SK-N-SH treated with all-trans-retinoic acid at 6 μM for 48 hours (cell line): ENCODE results near the gene KHK.

Source experiments
- ATAC-seq: fragments of 200-7000 bp; cut with Tn5 transposase; 3 replicates; pipeline ENCODE4 v1.9.1; 2020; ENCODE audit warnings: mild to moderate bottlenecking, moderate library complexity
- ARNTL ChIP-seq: fragments of 450-650 bp; formaldehyde crosslinking; IDR thresholded peaks from 2 replicates; pipeline ENCODE4 v1.5.0; 2020; ENCODE audit warnings: low read depth, mild to moderate bottlenecking, moderate library complexity, borderline replicate concordance
- BACH2 ChIP-seq: fragments of 250-450 bp; sonication (Bioruptor Pico); IDR thresholded peaks from 2 replicates; pipeline ENCODE4 v1.9.0; 2021; ENCODE audit warnings: mild to moderate bottlenecking, borderline replicate concordance
- CREB5 ChIP-seq: fragments of 250-450 bp; sonication (Bioruptor Pico); IDR thresholded peaks from 2 replicates; pipeline ENCODE4 v1.5.1; 2020; ENCODE audit warnings: low read depth, mild to moderate bottlenecking, moderate library complexity
- CSRNP3 ChIP-seq: fragments of 250-450 bp; sonication (Bioruptor Pico); IDR thresholded peaks from 2 replicates; pipeline ENCODE4 v1.5.1; 2021; ENCODE audit warnings: mild to moderate bottlenecking, moderate library complexity
- ESRRG ChIP-seq: fragments of 250-450 bp; sonication (Bioruptor Pico); IDR thresholded peaks from 2 replicates; pipeline ENCODE4 v1.6.1; 2021; ENCODE audit warnings: mild to moderate bottlenecking
- GLIS3 ChIP-seq: fragments of 250-450 bp; sonication (Bioruptor Pico); IDR thresholded peaks from 2 replicates; pipeline ENCODE4 v1.5.0; 2020; ENCODE audit warnings: mild to moderate bottlenecking, moderate library complexity
- ISL1 ChIP-seq: fragments of 250-450 bp; sonication (Bioruptor Pico); IDR thresholded peaks from 2 replicates; pipeline ENCODE4 v2.1.2; 2022; ENCODE audit warnings: mild to moderate bottlenecking, moderate library complexity
- OSR1 ChIP-seq: fragments of 250-450 bp; sonication (Bioruptor Pico); IDR thresholded peaks from 2 replicates; pipeline ENCODE4 v1.8.0; 2022; ENCODE audit warnings: moderate library complexity, mild to moderate bottlenecking, inconsistent platforms
- PATZ1 ChIP-seq: fragments of 250-450 bp; sonication (Bioruptor Pico); IDR thresholded peaks from 2 replicates; pipeline ENCODE4 v1.8.0; 2020; ENCODE audit warnings: mild to moderate bottlenecking, moderate library complexity, borderline replicate concordance
- POU6F1 ChIP-seq: fragments of 250-450 bp; sonication (Bioruptor Pico); IDR thresholded peaks from 2 replicates; pipeline ENCODE4 v1.8.0; 2021; ENCODE audit warnings: low read depth, mild to moderate bottlenecking, moderate library complexity, borderline replicate concordance
- PPARA ChIP-seq: fragments of 250-450 bp; sonication (Bioruptor Pico); IDR thresholded peaks from 2 replicates; pipeline ENCODE4 v1.5.0; 2020; ENCODE audit warnings: mild to moderate bottlenecking, borderline replicate concordance
- RARB ChIP-seq: fragments of 250-450 bp; sonication (Bioruptor Pico); IDR thresholded peaks from 2 replicates; pipeline ENCODE4 v1.8.0; 2021; ENCODE audit warnings: mild to moderate bottlenecking, moderate library complexity
- SNAI2 ChIP-seq: fragments of 250-450 bp; sonication (Bioruptor Pico); IDR thresholded peaks from 2 replicates; pipeline ENCODE4 v1.5.0; 2020; ENCODE audit warnings: mild to moderate bottlenecking, moderate library complexity
- ZC3H10 ChIP-seq: fragments of 250-450 bp; sonication (Bioruptor Pico); IDR thresholded peaks from 2 replicates; pipeline ENCODE4 v1.5.1; 2021; ENCODE audit warnings: mild to moderate bottlenecking, moderate library complexity
- ZFP3 ChIP-seq: fragments of 250-450 bp; sonication (Bioruptor Pico); IDR thresholded peaks from 2 replicates; pipeline ENCODE4 v1.5.0; 2020; ENCODE audit warnings: mild to moderate bottlenecking, moderate library complexity
- ZFP30 ChIP-seq: fragments of 450-650 bp; formaldehyde crosslinking; IDR thresholded peaks from 2 replicates; pipeline ENCODE4 v1.5.0; 2022; ENCODE audit warnings: mild to moderate bottlenecking, moderate library complexity
- ZNF565 ChIP-seq: fragments of 450-650 bp; formaldehyde crosslinking; conservative IDR thresholded peaks from 2 replicates; pipeline ENCODE4 v1.5.0; 2020; ENCODE audit warnings: low read depth, mild to moderate bottlenecking, moderate library complexity
- ZNF70 ChIP-seq: fragments of 450-650 bp; formaldehyde crosslinking; IDR thresholded peaks from 2 replicates; pipeline ENCODE4 v1.5.0; 2020; ENCODE audit warnings: mild to moderate bottlenecking, moderate library complexity
- ZNF8 ChIP-seq: fragments of 450-650 bp; formaldehyde crosslinking; IDR thresholded peaks from 2 replicates; pipeline ENCODE4 v1.5.0; 2020; ENCODE audit warnings: mild to moderate bottlenecking, moderate library complexity

The KHK gene

GRCh38 chr2:27097341-27097740 lies 10.8 kb downstream of the KHK start:
- no peak for ATAC-seq

GRCh38 chr2:27099334-27099955 lies 12.9 kb downstream of the KHK start:
- TF ChIP-seq ZNF70 (CRISPR knock-in tag), result no peak
- TF ChIP-seq, all 23 proteins: peak for 0
- no peak for ATAC-seq

More at GRCh38 chr2:27097341-27097740, 10.8 kb downstream of the KHK start:
- TF ChIP-seq ZNF565 (CRISPR knock-in tag) (no peak), CSRNP3 (CRISPR knock-in tag) (no peak), BACH2 (CRISPR knock-in tag) (no peak), SNAI2 (CRISPR knock-in tag) (no peak), ZFP30 (CRISPR knock-in tag) (no peak), ZNF70 (CRISPR knock-in tag) (no peak), ARNTL (no peak), ZFP3 (CRISPR knock-in tag) (no peak), RARB (CRISPR knock-in tag) (no peak), CREB5 (CRISPR knock-in tag) (no peak), PPARA (CRISPR knock-in tag) (no peak), ZC3H10 (CRISPR knock-in tag) (no peak)

- ATAC-seq, result no peak
- TF ChIP-seq ZFP3 (CRISPR knock-in tag), result no peak
- TF ChIP-seq BACH2 (CRISPR knock-in tag), result no peak
- no peak for TF ChIP-seq CSRNP3 (CRISPR knock-in tag)
- TF ChIP-seq POU6F1 (CRISPR knock-in tag), result no peak
- no peak for TF ChIP-seq ZFP30 (CRISPR knock-in tag)
- no peak for TF ChIP-seq PATZ1 (CRISPR knock-in tag)
- TF ChIP-seq RARB (CRISPR knock-in tag), result no peak
- TF ChIP-seq ESRRG (CRISPR knock-in tag), result no peak
- no peak for TF ChIP-seq ZNF565 (CRISPR knock-in tag)
- TF ChIP-seq ISL1 (CRISPR knock-in tag), result no peak
- no peak for TF ChIP-seq CREB5 (CRISPR knock-in tag)
- no peak for TF ChIP-seq GLIS3
- no peak for TF ChIP-seq ZNF8 (CRISPR knock-in tag)
- no peak for TF ChIP-seq ZC3H10 (CRISPR knock-in tag)
Measured at GRCh38 chr2:27100036-27100435, 13.5 kb downstream of the KHK start.

- ATAC-seq, result no peak; the same call in 2 of the 3 replicates
- no peak for TF ChIP-seq ISL1 (CRISPR knock-in tag)
- no peak for TF ChIP-seq ZFP30 (CRISPR knock-in tag)
- no peak for TF ChIP-seq POU6F1 (CRISPR knock-in tag)
- TF ChIP-seq PATZ1 (CRISPR knock-in tag), result no peak
- no peak for TF ChIP-seq CSRNP3 (CRISPR knock-in tag)
- TF ChIP-seq OSR1, result no peak
- TF ChIP-seq ARNTL, result no peak
- no peak for TF ChIP-seq ZNF8 (CRISPR knock-in tag)
- TF ChIP-seq ZNF565 (CRISPR knock-in tag), result no peak
- no peak for TF ChIP-seq GLIS3
Measured at GRCh38 chr2:27102329-27102728, 15.8 kb downstream of the KHK start.
